GM19324 (cell line): ENCODE results near the gene OTOG.

Experiments used
- ATAC-seq: cut with Tn5 transposase; IDR thresholded peaks from one replicate; pipeline ENCODE4 v1.9.1; 2021; ENCODE audit warnings: mild to moderate bottlenecking, moderate library complexity; ENCODE audit not compliant: unreplicated experiment, low FRiP score

OTOG gene

GRCh38 chr11:17559341-17560087, 12.5 kb downstream of the OTOG start:
- ATAC-seq = no peak

GRCh38 chr11:17560281-17561110, 13.4 kb downstream of the OTOG start:
- ATAC-seq = no peak

GRCh38 chr11:17561111-17561415, 14.0 kb downstream of the OTOG start:
- no peak for ATAC-seq

- ATAC-seq = no peak
Measured at GRCh38 chr11:17561526-17561925, 14.5 kb downstream of the OTOG start.

GRCh38 chr11:17563231-17563646, 16.2 kb downstream of the OTOG start:
- ATAC-seq = no peak

- no peak for ATAC-seq
Measured at GRCh38 chr11:17563961-17564686, 17.1 kb downstream of the OTOG start.

GRCh38 chr11:17564687-17565042, 17.6 kb downstream of the OTOG start:
- no peak for ATAC-seq

- no peak for ATAC-seq
Measured at GRCh38 chr11:17568944-17569343, 21.9 kb downstream of the OTOG start.

GRCh38 chr11:17570034-17570433, 23.0 kb downstream of the OTOG start:
- ATAC-seq = no peak

- ATAC-seq = no peak
Measured at GRCh38 chr11:17571431-17572358, 24.6 kb downstream of the OTOG start.

- no peak for ATAC-seq
Measured at GRCh38 chr11:17572359-17572690, 25.3 kb downstream of the OTOG start.

- ATAC-seq = no peak
Measured at GRCh38 chr11:17572791-17573460, 25.9 kb downstream of the OTOG start.

GRCh38 chr11:17573526-17573925, 26.5 kb downstream of the OTOG start:
- no peak for ATAC-seq

- ATAC-seq = no peak
Measured at GRCh38 chr11:17574141-17575091, 27.4 kb downstream of the OTOG start.

- no peak for ATAC-seq
Measured at GRCh38 chr11:17575431-17576425, 28.7 kb downstream of the OTOG start.

- ATAC-seq = no peak
Measured at GRCh38 chr11:17578296-17578695, 31.2 kb downstream of the OTOG start.

- no peak for ATAC-seq
Measured at GRCh38 chr11:17578958-17579357, 31.9 kb downstream of the OTOG start.

- ATAC-seq = no peak
Measured at GRCh38 chr11:17579451-17579850, 32.4 kb downstream of the OTOG start.
